Adrenal gland (tissue), 5 donors: ENCODE data around the gene IGHMBP2.

Experiments used
- POLR2A ChIP-seq, 2 donors: fragments of 450-650 bp; IDR thresholded peaks; one replicate each; pipeline ENCODE4 v1.6.1; 2017; ENCODE audit warnings: antibody characterized with exemption in 2 of 2, mild to moderate bottlenecking in 2 of 2, moderate library complexity in 1 of 2
- TF ChIP-seq, protein P1 (sequence below), 6 experiments: fragments of 450-650 bp in 4 of 6; fragments of 200-600 bp in 2 of 6; sonication (generic) in 1 of 6; IDR thresholded peaks; 1 replicate in 5 of 6; 2 replicates in 1 of 6; pipeline versions ENCODE4 v1.5.1 to v1.8.0; 2016 to 2021; ENCODE audit warnings: antibody characterized with exemption in 6 of 6, mild to moderate bottlenecking in 2 of 6, moderate library complexity in 1 of 6
- donor health status: DM: no; HTN: no; CAD: no.

DNA sequence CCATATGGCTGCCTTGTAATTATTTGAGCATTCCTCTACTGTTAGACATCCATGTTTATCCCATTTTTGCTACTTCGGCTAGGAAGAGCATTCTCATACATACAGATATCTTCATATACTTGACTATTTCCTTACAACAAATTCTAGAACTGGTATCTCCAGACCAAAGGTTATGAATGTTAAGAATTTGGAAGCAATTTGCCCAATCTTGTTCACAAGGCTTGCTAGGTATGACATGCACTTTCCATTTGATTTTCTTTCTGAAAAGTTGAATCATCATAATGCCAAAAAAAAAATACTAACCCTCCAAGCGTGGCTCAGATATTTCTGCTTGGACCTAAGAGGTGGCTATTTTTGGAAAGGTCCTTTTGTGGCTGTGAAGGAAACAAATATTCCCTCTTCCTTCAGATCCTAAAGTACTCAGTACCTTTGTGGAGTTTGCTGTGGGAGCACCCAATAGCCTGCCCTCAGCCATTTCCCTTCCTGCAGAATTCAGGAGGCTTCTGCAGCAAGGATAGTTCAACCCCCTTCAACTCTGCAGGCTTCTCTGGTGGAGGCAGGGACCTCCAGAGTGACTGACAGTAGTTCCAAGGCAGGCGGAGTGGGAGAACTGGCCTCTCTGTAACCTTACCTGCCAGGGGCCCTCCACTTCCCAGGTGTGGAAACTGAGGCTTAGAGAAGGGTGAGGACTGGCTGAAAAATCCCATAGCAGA, 40.0 kb upstream of the IGHMBP2 start:
- TF ChIP-seq, protein P1, sequence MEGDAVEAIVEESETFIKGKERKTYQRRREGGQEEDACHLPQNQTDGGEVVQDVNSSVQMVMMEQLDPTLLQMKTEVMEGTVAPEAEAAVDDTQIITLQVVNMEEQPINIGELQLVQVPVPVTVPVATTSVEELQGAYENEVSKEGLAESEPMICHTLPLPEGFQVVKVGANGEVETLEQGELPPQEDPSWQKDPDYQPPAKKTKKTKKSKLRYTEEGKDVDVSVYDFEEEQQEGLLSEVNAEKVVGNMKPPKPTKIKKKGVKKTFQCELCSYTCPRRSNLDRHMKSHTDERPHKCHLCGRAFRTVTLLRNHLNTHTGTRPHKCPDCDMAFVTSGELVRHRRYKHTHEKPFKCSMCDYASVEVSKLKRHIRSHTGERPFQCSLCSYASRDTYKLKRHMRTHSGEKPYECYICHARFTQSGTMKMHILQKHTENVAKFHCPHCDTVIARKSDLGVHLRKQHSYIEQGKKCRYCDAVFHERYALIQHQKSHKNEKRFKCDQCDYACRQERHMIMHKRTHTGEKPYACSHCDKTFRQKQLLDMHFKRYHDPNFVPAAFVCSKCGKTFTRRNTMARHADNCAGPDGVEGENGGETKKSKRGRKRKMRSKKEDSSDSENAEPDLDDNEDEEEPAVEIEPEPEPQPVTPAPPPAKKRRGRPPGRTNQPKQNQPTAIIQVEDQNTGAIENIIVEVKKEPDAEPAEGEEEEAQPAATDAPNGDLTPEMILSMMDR (IDR thresholded peaks at IDR 0.05): no peak
- TF ChIP-seq POLR2A (IDR thresholded peaks at IDR 0.05): no peak
